Superior temporal gyrus (tissue), 1 donor: ENCODE data around the gene ANGPTL4.
"Not testable (repeated sequence)": the region's sequence is repeated elsewhere in the genome, so short reads cannot be mapped to it uniquely, and the experiment has no call there.

ENCODE experiments used
- DNase-seq: peaks from one replicate; pipeline ENCODE4 v3.0.0-alpha.2; 2016; ENCODE audit errors: extremely low spot score

ANGPTL4 gene

DNA sequence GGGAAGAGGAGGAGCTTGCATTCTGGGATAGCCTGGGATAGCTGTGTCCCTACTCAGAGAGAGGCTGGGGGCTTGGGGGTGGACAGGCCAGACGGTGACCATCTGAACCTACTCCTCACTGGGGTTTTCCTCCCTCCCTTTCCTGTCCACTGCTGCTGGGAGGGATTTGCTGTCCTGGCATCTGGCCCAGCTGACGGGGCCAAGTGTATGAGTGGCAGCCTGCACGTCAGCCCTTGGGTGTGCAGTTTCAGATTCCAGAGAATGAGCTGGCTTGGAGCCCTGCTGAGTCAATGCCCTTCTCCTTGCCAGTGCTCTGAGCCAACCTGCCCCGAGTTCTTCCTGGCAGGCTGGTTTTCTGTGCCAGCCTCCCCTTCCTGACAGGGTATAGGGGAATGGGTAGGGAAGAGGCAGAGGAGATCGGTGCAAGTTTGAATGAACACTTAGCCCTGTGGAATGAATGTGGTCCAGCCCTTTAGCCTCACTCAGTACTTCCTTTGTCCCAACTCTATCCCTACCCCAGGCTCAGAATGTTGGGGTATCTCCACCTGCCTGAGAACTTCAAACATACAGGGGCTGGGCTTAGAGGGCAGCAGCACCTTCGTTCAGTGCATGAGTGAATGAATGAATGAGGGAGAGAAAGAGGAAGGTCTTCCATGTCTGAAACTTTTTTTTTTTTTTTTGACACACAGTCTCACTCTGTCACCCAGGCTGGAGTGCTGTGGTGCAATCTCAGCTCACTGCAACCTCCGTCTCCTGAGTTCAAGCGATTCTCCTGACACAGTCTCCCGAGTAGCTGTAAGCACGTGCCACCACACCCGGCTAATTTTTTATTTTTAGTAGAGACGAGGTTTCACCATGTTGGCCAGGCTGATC lies 1.8 kb upstream of the ANGPTL4 start:
- DNase-seq, result peak; percentile 57

DNA sequence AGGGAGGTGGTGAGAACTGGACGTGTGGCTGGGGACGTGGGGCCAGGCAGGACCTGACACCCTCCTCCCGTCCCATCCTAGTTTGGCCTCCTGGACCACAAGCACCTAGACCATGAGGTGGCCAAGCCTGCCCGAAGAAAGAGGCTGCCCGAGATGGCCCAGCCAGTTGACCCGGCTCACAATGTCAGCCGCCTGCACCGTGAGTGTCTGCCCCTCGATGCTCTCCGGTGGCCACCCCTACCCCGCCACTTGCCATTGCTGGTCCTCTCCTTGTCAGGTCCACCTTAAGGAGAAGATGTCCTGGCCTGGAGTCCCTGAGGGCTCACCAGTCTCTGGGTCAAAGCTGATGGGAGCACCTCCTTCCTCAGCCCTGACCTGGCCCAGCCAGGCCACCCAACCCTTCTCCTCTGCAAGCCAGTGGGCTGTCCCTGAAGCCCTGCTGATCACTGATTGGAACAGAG lies 2.2 kb downstream of the ANGPTL4 start:
- no peak for DNase-seq

DNA sequence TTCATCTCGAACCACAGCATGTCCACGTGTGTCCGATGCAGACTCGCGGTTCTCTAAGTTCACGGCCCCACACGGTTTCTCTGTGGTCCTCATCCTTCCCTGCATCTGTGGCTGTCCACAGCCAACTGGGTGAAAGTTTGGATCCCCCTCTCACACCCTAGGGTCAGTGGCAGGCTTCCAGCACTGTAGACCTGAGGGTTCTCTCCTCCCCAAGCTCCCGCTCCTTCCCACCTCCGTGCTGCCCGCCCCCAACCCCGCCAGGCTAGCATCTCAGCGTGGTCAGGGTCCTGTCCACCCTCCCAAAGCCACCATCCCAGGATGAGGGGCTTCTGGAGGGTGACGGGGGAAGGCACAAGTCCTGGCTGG lies 3.0 kb downstream of the ANGPTL4 start:
- DNase-seq, result peak; percentile 10

DNA sequence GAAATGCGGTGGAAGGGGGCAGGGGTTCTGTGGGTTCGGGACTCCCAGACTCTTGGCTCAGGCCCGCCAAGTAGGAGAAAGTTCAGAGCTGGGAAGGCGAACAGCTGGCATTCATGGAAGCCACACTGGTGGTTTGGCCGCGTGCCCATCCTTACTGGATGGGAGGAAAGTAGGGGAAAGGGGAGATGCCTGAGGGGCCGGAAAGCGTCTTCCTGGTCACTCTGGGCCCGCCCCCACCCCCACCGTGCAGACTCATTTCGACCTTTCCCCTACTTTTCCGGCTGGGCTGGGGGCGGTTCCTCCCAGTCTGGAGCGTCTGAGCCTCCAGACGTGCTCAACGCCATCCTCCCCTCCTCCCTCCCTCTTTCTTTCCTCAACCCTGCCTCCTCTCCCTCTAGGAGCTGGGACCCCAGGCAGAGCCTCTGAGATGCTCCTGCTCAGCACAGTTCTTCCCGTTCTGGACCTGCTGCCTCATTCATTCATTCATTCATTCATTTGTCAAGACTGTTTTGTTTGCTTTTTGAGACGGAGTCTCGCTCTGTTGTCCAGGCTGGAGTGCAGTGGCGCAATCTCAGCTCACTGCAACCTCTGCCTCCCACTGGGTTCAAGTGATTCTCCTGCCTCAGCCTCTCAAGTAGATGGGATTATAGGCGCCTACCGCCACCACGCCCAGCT lies 3.5 kb downstream of the ANGPTL4 start:
- DNase-seq, result peak; percentile 69

DNA sequence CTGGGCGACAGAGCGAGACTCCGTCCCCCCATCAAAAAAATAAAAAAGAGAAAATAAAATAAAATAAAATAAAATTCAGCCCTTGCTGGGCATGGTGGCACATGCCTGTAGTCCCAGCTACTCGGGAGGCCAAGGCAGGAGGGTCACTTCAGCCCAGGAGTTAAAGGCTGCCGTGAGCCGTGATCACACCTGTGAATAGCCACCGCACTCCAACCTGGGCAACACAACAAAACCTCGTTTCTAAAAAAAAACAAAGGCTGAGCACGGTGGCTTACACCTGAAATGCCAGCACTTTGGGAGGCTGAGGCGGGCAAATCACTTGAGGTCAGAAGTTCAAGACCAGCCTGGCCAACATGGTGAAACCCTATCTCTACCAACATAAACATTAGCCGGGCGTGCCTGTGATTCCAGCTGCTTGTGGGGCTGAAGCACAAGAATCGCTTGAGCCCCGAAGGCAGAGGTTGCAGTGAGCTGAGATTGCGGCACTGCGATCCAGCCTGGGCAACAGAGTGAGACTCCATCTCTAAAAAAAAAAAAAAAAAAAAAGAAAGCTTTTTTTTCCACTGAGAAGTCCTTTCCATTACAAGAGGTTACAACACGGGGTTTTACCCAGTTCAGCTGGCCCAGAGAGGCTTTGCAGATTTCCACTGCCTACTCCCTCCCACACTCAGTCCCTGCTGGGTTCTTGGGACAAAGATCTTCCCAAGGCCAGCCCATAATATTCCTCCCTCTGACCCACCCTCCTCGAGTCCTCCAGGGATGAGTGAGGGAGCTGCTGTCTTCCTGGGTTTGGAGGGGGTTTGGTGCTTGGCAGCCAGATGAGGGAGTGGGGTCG lies 6.4 kb downstream of the ANGPTL4 start:
- DNase-seq, result no peak

DNA sequence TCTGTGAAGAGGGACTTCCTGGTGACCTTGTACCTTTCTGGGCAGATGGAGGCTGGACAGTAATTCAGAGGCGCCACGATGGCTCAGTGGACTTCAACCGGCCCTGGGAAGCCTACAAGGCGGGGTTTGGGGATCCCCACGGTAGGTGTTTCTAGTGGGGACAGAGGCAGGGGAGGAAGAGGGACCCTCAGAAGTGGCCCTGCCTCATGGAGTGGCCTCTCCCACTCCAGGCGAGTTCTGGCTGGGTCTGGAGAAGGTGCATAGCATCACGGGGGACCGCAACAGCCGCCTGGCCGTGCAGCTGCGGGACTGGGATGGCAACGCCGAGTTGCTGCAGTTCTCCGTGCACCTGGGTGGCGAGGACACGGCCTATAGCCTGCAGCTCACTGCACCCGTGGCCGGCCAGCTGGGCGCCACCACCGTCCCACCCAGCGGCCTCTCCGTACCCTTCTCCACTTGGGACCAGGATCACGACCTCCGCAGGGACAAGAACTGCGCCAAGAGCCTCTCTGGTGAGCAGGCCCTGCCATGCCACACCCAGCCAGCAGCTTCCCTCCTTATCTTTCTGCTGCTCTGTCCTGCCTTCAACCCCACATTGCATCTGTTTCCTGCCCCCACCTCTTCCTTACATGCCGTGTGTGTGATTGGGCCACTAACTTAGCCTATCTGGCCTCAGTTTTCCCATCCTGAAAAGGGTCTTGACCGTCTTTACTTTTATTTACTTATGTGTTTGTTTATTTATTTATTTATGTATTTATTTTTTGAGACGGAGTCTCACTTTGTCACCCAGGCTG lies 7.3 kb downstream of the ANGPTL4 start:
- DNase-seq, result no peak

DNA sequence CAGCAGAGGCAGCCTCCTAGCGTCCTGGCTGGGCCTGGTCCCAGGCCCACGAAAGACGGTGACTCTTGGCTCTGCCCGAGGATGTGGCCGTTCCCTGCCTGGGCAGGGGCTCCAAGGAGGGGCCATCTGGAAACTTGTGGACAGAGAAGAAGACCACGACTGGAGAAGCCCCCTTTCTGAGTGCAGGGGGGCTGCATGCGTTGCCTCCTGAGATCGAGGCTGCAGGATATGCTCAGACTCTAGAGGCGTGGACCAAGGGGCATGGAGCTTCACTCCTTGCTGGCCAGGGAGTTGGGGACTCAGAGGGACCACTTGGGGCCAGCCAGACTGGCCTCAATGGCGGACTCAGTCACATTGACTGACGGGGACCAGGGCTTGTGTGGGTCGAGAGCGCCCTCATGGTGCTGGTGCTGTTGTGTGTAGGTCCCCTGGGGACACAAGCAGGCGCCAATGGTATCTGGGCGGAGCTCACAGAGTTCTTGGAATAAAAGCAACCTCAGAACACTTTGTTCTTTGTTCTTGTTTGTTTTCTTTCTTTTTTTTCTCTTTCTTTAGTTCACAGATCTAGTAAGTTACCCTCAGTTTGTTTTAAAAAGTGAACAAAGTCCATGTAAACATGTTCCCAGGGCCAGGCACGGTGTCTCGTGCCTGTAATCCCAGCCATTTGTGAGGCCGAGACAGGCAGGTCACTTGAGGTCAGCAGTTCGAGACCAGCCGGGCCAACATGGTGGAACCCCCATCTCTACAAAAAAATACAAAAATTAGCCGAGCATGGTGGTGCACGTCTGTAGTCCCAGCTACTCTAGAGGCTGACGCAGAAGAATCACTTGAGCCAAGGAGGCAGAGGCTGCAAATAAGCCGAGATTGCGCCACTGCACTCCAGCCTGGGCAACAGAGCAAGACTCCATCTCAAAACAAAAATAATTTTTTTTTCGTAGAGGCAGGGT lies 10.2 kb downstream of the ANGPTL4 start:
- no peak for DNase-seq

DNA sequence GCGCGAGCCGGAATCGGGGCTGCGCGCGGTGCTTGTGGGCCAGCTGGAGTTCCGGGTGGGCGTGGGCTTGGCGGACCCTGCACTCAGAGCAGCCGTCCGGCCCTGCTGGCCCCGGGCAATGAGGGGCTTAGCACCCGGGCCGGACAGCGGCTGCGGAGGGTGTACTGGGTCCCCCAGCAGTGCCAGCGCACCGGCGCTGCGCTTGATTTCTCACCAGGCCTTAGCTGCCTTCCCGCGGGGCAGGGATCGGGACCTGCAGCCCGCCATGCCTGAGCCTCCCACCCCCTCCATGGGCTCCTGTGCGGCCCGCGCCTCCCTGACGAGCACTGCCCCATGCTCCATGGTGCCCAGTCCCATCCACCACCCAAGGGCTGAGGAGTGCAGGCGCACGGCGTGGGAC lies 11.8 kb downstream of the ANGPTL4 start:
- not testable (repeated sequence) for DNase-seq

DNA sequence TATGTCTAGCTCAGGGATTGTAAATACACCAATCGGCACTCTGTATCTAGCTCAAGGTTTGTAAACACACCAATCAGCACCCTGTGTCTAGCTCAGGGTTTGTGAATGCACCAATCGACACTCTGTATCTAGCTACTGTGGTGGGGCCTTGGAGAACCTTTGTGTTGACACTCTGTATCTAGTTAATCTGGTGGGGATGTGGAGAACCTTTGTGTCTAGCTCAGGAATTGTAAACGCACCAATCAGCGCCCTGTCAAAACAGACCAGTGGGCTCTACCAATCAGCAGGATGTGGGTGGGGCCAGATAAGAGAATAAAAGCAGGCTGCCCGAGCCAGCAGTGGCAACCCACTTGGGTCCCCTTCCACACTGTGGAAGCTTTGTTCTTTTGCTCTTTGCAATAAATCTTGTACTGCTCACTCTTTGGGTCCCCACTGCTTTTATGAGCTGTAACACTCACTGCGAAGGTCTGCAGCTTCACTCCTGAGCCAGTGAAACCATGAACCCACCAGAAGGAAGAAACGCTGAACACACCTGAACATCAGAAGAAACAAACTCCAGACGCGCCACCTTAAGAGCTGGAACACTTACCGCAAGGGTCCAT lies 12.5 kb downstream of the ANGPTL4 start:
- not testable (repeated sequence) for DNase-seq

DNA sequence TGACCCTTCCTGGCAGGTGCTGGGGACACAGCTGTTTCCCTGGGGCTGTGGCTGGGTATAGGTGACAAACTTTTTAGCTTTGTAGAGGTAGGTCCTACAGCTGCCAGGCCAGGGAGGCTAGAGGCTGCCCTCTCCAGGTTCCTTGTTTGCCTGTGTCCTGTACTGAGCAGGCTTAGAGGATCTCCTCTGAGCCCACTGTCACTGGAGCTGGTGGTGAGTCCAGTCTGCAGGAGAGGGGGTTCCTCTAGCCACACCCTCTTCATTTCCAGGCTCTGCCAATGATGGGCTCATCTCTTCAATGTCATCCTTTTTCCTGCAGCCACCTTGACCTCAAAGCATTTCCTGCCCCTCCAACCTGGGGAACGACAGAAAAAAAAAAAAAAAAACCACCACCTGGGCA lies 13.6 kb downstream of the ANGPTL4 start:
- DNase-seq, result no peak

DNA sequence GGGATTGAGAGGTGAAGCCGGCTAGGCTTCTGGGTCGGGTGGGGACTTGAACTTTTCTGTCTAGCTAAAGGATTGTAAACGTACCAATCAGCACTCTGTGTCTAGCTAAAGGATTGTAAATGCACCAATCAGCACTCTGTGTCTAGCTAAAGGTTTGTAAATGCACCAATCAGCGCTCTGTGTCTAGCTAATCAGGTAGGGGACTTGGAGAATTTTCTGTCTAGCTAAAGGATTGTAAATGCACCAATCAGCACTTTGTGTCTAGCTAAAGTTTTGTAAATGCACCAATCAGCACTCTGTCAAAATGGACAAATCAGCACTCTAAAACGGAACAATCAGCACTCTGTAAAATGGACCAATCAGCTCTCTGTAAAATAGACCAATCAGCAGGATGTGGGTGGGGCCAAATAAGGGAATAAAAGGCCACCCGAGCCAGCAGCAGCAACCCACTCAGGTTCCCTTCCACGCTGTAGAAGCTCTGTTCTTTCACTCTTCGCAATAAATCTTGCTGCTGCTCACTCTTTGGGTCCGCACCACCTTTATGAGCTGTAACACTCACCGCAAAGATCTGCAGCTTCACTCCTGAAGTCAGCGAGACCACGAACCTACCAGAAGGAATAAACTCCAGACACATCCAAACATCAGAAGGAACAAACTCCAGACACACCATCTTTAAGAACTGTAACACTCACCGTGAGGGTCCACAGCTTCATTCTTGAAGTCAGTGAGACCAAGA lies 15.4 kb downstream of the ANGPTL4 start:
- DNase-seq, result not testable (repeated sequence)

DNA sequence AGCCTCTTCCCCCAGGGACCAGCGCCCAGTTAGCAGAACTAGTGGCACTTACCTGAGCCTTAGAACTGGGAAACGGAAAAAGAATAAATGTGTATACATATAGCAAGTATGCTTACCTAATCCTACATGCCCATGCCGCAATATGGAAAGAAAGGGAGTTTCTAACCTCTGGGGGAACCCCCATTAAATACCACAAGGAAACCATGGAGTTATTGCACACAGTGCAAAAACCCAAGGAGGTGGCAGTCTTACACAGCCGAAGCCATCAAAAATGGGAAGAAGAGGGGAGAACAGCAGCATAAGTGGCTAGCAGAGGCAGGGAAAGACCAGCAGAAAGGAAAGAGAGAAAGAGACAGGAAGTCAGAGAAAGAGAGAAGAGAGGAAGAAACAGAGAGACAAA lies 20.6 kb downstream of the ANGPTL4 start:
- DNase-seq, result not testable (repeated sequence)

DNA sequence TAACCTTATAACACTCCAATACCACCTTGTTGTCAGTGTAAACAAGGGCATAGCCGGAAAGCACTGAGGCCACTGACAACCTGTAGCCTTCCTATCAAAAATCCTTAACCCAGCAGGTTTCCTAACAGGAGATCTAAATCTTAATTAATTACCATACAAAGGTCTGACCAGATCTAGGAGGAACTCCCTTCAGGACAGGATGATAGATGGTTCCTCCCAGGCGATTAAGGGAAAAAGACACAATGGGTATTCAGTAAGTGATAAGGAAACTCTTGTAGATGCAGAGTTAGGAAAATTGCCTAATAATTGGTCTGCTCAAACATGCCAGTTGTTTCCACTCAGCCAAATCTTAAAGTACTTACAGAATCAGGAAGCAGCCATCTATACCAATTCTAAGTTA lies 21.1 kb downstream of the ANGPTL4 start:
- not testable (repeated sequence) for DNase-seq

DNA sequence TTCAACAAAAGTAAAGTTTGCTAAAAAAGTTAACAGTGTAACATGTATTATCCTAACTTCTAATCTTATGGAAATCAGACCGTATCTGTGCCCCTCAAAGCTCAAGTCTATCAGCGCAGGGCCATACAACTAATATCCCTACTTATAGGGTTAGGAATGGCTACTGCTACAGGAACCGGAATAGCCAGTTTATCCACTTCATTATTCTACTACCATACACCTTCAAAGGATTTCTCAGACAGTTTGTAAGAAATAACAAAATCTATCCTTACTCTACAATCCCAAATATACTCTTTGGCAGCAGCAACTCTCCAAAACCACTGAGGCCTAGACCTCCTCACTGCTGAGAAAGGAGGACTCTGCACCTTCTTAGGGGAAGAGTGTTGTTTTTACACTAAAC lies 21.6 kb downstream of the ANGPTL4 start:
- not testable (repeated sequence) for DNase-seq

DNA sequence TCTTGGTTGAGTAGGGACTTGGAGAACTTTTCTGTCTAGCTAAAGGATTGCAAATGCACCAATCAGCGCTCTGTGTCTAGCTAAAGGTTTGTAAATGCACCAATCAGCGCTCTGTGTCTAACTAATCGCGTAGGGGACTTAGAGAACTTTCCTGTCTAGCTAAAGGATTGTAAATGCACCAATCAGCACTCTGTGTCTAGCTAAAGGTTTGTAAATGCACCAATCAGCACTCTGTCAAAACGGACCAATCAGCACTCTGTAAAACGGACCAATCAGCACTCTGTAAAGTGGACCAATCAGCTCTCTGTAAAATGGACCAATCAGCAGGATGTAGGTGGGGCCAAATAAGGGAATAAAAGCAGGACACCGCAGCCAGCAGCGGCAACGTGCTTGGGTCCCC lies 22.5 kb downstream of the ANGPTL4 start:
- DNase-seq, result not testable (repeated sequence)

DNA sequence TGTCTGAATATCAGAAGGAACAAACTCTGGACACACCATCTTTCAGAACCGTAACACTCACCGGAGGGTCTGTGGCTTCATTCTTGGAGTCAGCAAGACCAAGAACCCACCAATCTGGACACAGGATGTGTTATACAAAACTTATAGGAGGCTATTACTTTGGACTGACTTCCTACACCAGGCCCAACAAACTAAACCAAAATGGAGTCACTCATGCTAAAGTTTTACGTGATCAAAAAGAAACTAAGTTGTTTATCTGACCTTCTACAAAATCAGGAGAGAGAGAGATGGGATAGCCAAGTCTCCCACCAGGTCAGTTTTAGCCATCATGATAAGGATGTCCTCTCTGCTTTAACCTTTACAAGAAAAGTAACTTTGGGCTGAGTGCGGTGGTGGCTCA lies 23.0 kb downstream of the ANGPTL4 start:
- no peak for DNase-seq

DNA sequence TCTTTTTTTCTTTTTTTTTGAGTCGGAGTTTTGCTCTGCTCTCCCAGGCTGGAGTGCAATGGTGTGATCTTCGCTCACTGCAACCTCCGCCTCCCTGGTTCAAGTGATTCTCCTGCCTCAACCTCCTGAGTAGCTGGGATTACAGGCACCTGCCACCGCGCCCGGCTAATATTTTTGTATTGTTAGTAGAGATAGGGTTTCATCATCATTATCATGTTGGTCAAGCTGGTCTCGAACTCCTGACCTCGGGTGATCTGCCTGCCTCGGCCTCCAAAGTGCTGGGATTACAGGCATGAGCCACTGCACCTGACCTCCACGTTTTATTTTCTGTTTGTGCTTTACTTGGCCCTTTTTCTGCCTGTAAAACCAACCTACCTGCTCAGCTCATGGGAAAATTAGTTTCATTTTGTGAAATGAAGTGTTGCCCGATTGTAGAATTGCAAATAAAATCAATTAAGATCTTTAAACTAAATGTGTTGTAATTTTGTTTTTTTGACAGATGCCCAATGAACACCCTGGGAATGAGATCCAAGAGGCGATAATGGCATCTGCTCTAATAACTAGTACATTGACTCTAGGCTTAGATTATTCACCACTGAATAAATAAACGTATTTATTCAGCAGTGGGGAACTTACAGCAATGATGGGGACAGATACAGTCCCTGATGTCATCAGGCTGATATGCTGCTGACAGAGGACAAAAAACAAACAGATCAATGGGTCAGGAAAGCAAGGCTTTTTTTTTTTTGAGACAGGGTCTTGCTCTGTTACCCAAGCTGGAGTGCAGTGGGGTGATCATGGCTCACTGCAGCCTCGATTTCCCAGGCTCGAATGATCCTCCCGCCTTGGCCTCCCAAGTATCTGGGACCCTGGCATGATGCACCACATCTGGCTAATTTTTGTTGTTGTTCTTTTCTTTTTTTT lies 24.0 kb downstream of the ANGPTL4 start:
- DNase-seq, result no peak

DNA sequence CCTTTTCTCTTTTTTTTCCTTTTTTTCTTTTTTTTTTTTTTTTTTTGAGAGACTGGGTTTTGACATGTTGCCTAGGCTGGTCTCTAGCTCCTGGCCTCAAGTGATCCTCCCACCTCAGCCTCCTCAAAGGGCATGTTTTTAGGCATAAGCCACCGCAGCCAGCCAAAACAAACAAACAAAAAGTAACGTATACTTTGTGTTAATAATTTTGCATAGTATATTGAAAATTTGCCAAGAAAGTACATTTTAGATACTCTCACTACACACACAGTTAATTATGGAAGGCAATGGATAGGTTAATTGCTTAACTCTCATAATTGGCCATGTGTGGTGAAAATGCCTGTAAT lies 24.6 kb downstream of the ANGPTL4 start:
- DNase-seq, result no peak
